ENCODE results near the gene MAD2L2. TPM values are rescaled to one million over a fixed set of nuclear protein-coding genes. Genes with fewer than 3 reads are reported as not detected.

Gene MAD2L2
- total and polyA plus RNA-seq, 2 experiments from 2014 or later = 92.7 to 115 TPM

DNA sequence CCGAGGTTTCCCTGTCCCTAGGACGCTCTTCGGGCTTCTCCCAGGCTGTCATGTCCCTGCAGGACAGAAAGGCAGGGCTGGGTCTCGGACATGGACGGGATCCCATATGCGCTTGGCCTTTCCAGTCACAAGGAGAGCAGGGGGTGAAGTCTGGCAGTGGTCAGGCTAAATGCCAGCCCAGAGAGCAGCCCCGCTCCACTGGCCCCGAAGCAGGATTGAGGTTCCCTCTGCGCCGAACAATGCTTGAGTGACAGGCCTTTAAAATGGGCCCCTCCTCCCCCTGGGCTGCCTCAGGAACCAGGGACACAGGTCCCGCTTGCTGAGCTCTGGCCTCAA lies 23.2 kb upstream of the MAD2L2 start:
- Histone ChIP-seq H3K27me3 (no peaks in the 10 kb centered on the region), H3K4me1 (ENCODE audit: low read depth) (peaks cover 11% of the 10 kb centered on the region), H3K9me3 (ENCODE audit: low read depth) (no peaks in the 10 kb centered on the region), H3K4me3 (no peak overlapping the region), H3K36me3 (no peaks in the 10 kb centered on the region), H3K27ac (no peak overlapping the region)
- no peak for DNase-seq (ENCODE audit: low read depth in 1 of 2, low spot score in 1 of 2)
- no peak for TF ChIP-seq CTCF (IDR thresholded peaks at IDR 0.05; ENCODE audit: low read depth, low read length)

DNA sequence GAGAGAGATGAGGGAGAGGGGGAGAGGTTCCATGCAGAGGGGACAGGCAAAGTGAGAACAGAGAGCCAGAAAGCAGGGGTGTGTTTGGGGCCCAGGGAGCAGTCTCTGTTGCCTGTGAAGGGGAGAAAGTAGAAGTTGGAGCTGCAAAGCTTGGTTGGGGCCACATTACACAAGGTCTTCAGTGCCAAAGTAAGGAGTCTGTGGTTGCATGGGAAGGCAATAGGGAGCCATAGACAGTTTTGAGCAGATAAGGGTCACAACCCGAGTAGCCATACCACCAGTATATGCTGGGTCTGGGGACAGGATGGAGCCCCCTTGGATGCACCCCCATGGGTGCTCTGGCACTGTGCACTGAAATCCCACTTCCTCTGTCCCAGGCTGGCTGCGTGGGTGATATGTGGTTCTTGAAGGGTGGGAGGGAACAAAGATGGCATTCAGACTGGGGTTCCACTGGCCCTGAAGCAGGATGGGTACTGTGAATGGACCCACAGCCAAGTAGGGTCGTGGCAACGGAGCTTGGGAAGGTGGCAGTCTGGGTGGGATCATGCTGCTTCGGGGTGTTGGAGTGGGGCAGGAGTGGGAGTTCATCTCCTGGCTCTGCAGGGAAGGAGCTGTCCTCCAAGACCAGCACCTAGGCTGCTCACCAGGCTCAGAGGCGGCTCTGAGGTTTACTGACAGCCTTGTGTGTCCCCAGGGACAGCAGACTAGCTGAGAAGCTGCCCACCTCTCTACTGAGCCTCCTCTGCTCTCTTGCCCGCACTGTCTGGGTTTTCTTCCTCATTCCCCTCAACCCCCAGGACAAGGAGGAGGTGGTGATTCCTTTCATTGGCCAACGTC lies 22.6 kb upstream of the MAD2L2 start:
- Histone ChIP-seq H3K4me1 (ENCODE audit: low read depth) (peaks cover 11% of the 10 kb centered on the region), H3K27ac (no peak overlapping the region), H3K4me3 (no peak overlapping the region), H3K36me3 (no peaks in the 10 kb centered on the region), H3K27me3 (no peaks in the 10 kb centered on the region), H3K9me3 (ENCODE audit: low read depth) (no peaks in the 10 kb centered on the region)
- DNase-seq (ENCODE audit: low read depth in 1 of 2, low spot score in 1 of 2) = no peak
- TF ChIP-seq CTCF (IDR thresholded peaks at IDR 0.05; ENCODE audit: low read depth, low read length) = no peak

GRCh38 chr1:11701981-11702803 lies 21.2 kb upstream of the MAD2L2 start:
- H3K4me1 ChIP-seq (ENCODE audit: low read depth) = no peaks in the 10 kb centered on the region
- TF ChIP-seq CTCF (IDR thresholded peaks at IDR 0.05; ENCODE audit: low read depth, low read length) = no peak

DNA sequence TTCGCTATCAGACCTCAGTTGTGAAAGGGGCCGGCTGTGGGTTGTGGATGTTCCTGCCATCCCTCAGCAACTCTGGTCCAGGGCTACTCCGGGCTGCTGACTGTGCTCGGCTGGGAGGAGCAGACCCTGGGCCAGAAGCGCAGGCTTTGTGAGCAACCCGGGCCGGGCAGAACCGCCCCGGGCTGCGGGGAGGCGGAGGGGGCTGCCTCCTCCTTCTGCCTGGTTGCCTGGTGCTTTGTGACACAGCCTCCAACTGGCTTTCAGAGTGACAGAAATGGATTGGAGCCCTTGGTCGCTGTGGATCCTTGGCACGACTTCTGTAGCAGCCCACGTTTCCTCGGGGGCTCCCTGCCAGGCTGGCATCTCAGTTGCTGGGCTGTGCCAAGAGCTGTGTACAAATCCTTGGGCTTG lies 20.6 kb upstream of the MAD2L2 start:
- no peak overlapping the region for H3K27ac ChIP-seq
- TF ChIP-seq CTCF (IDR thresholded peaks at IDR 0.05; ENCODE audit: low read depth, low read length) = no peak
- no peaks in the 10 kb centered on the region for H3K27me3 ChIP-seq
- H3K9me3 ChIP-seq (ENCODE audit: low read depth) = no peaks in the 10 kb centered on the region
- DNase-seq (ENCODE audit: low read depth in 1 of 2, low spot score in 1 of 2) = no peak
- H3K36me3 ChIP-seq = no peaks in the 10 kb centered on the region
- no peak overlapping the region for H3K4me3 ChIP-seq
- H3K4me1 ChIP-seq (ENCODE audit: low read depth) = no peaks in the 10 kb centered on the region

More at GRCh38 chr1:11701981-11702803, 21.2 kb upstream of the MAD2L2 start:
- Histone ChIP-seq H3K4me3 (no peak overlapping the region), H3K27ac (no peak overlapping the region), H3K36me3 (no peaks in the 10 kb centered on the region), H3K27me3 (no peaks in the 10 kb centered on the region), H3K9me3 (ENCODE audit: low read depth) (no peaks in the 10 kb centered on the region)
- no peak for DNase-seq (ENCODE audit: low read depth in 1 of 2, low spot score in 1 of 2)

DNA sequence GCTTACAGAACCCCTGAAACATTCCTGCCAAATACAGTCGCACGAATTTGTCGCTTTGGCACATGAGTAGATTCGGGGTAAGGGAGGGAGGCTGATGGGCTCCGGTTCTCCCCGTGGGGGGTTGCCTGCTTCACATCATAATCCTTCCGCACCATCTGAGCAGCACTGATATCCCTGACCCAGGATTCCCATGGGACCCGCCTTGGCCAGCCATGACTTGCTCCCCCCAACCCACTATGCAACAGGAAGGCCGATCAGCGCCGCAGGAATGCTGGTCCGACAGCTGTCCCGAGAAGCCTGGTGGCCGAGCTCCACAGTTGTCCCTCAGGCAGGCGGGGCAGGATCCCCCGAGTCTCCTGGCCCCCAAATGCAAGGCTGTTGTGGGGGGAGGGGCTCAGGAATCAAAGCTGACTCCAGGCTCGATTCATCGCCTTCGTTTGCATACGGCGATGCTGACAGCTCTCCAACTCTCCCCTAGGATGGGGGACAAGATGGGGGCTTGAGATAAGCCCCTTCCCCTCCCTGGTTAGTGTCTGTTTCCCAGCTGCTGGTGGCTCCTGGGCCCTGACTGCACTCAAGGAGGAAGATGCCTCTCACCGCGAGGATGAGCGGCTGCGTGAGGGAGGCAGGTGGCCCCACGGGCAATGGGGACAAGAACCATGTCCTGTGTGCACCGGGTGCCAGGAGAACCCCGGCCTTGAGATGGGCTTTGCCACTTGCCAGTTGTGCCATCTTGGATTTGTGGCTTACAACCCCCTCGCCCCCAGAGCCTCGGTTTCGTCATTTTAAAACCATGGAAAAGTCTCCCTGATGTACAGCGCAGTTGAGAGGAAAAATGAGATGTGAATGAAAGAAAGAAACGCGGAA lies 19.9 kb upstream of the MAD2L2 start:
- no peaks in the 10 kb centered on the region for H3K9me3 ChIP-seq (ENCODE audit: low read depth)
- H3K4me3 ChIP-seq = no peak overlapping the region
- no peak for DNase-seq (ENCODE audit: low read depth in 1 of 2, low spot score in 1 of 2)
- no peaks in the 10 kb centered on the region for H3K4me1 ChIP-seq (ENCODE audit: low read depth)
- H3K27ac ChIP-seq = no peak overlapping the region
- no peaks in the 10 kb centered on the region for H3K36me3 ChIP-seq
- H3K27me3 ChIP-seq = no peaks in the 10 kb centered on the region
- TF ChIP-seq CTCF (IDR thresholded peaks at IDR 0.05; ENCODE audit: low read depth, low read length) = no peak

All from cardiac muscle cell (in vitro differentiated cells and primary cell).